Astrocyte of the cerebellum (primary cell): ENCODE data around the gene NONO.
A peak's percentile ranks its signal among the peaks of the same experiment; 100 is the strongest.
"Not testable (repeated sequence)": the region's sequence is repeated elsewhere in the genome, so short reads cannot be mapped to it uniquely, and the experiment has no call there.

Experiments
- DNase-seq: peaks from one replicate; pipeline ENCODE4 v3.0.0-alpha.2; 2011; ENCODE audit warnings: low read depth
- H3K4me3 ChIP-seq: 2 replicates; pipeline ENCODE4 v1.5.1; 2011; ENCODE audit warnings: mild to moderate bottlenecking, low read depth, low read length, moderate library complexity
- CTCF ChIP-seq: IDR thresholded peaks from 2 replicates; pipeline ENCODE4 v1.5.1; 2012; ENCODE audit warnings: low read length, low read depth, moderate library complexity, mild to moderate bottlenecking; ENCODE audit errors: missing control alignments
- in situ Hi-C: cut with HindIII; loops from 2 replicates; pipeline ENCODE4 v1.10.0; 2017; ENCODE audit warnings: low sequenced_read_pairs

The NONO gene

GRCh38 chrX:71291381-71291780 lies 7.9 kb downstream of the NONO start:
- no peak for DNase-seq
- H3K4me3 ChIP-seq = no peak overlapping the region
- in situ Hi-C loops = no loop called here
- TF ChIP-seq CTCF = no peak

GRCh38 chrX:71292669-71293365 lies 9.4 kb downstream of the NONO start:
- peak; percentile 15 for DNase-seq
- H3K4me3 ChIP-seq = no peak overlapping the region
- in situ Hi-C loops = no loop called here
- no peak for TF ChIP-seq CTCF

GRCh38 chrX:71296806-71297205 lies 13.4 kb downstream of the NONO start:
- no peak overlapping the region for H3K4me3 ChIP-seq
- TF ChIP-seq CTCF = no peak
- in situ Hi-C loops = no loop called here
- no peak for DNase-seq

- in situ Hi-C loops = no loop called here
- no peak for DNase-seq
- H3K4me3 ChIP-seq = no peak overlapping the region
- TF ChIP-seq CTCF = no peak
Measured at GRCh38 chrX:71298119-71298518, 14.7 kb downstream of the NONO start.

GRCh38 chrX:71300064-71300463 lies 16.6 kb downstream of the NONO start:
- H3K4me3 ChIP-seq, in situ Hi-C loops, DNase-seq: not testable (repeated sequence)

GRCh38 chrX:71300495-71300894 lies 17.1 kb downstream of the NONO start:
- DNase-seq, in situ Hi-C loops, H3K4me3 ChIP-seq: not testable (repeated sequence)

GRCh38 chrX:71301195-71301924 lies 17.9 kb downstream of the NONO start, which contains the start of gene ITGB1BP2:
Gene ITGB1BP2 (plus strand): TSS chrX:71301750. CDS start chrX:71301807, 57 bp downstream.
- DNase-seq = peak; percentile 1
- in situ Hi-C loops = no loop called here
- H3K4me3 ChIP-seq = no peak within 1 kb of the TSS
- no peak for TF ChIP-seq CTCF
